HFFc6 (cell line): ENCODE data around the gene LMF1. TPM values are rescaled to one million over a fixed set of nuclear protein-coding genes. Genes with fewer than 3 reads are reported as not detected.

Experiments
- DNase-seq: peaks from one replicate; pipeline ENCODE4 v3.0.0-alpha.2; 2018
- H3K27ac Mint-ChIP-seq: 2 replicates; pipeline ENCODE4 v1.8.0; 2020; ENCODE audit warnings: mild to moderate bottlenecking, mixed read lengths
- H3K27me3 Mint-ChIP-seq: 2 replicates; pipeline ENCODE4 v1.8.0; 2021; ENCODE audit warnings: mild to moderate bottlenecking, moderate library complexity, mixed read lengths; ENCODE audit not compliant: insufficient read depth
- H3K36me3 Mint-ChIP-seq: 2 replicates; pipeline ENCODE4 v1.8.0; 2021; ENCODE audit warnings: low read depth, mixed read lengths
- H3K4me1 Mint-ChIP-seq: 2 replicates; pipeline ENCODE4 v1.8.0; 2020; ENCODE audit warnings: low read depth, mixed read lengths
- H3K4me3 Mint-ChIP-seq: 2 replicates; pipeline ENCODE4 v1.8.0; 2020; ENCODE audit warnings: mild to moderate bottlenecking, moderate library complexity, mixed read lengths
- H3K9me3 Mint-ChIP-seq: 2 replicates; pipeline ENCODE4 v1.8.0; 2020; ENCODE audit warnings: mild to moderate bottlenecking, mixed read lengths
- CTCF ChIP-seq: fragments of 200-600 bp; sonication (generic); IDR thresholded peaks from 2 replicates; pipeline ENCODE4 v1.5.0; 2021; ENCODE audit warnings: antibody characterized with exemption, mild to moderate bottlenecking
- total RNA-seq, 6 experiments: library from RNA; stranded (reverse); fragmentation: NEBNext Ultra II Directional; extraction: Animal tissue kit (Norgen Biotek cat#: 25700); gene quantifications; 2 replicates in 1 of 6; 3 replicates in 5 of 6; pipeline ENCODE4 v1.2.3, GENCODE V29; 2021

The LMF1 gene
- total RNA-seq, 6 experiments from 2014 or later, result 10.9 to 19.3 (median 14.2) TPM

- no peak for TF ChIP-seq CTCF
- Mint-ChIP-seq H3K4me1 (peaks cover 15% of the 10 kb centered on the region), H3K27ac (no peak overlapping the region), H3K27me3 (peaks cover 10% of the 10 kb centered on the region), H3K4me3 (no peak overlapping the region), H3K36me3 (0 out of 2 replicates have a peak, but pooled peaks cover 4% of the 10 kb centered on the region), H3K9me3 (peaks cover 10% of the 10 kb centered on the region; the same call in 1 of the 2 replicates)
- no peak for DNase-seq
These were observed 151.3 kb downstream of the LMF1 start for GRCh38 chr16:819336-820043.

GRCh38 chr16:818592-818991 is 152.2 kb downstream of the LMF1 start:
- no peak for TF ChIP-seq CTCF
- Mint-ChIP-seq H3K9me3 (0 out of 2 replicates have a peak, but pooled peaks cover 4% of the 10 kb centered on the region), H3K4me1 (peaks cover 22% of the 10 kb centered on the region), H3K36me3 (no peaks in the 10 kb centered on the region), H3K27me3 (peaks cover 6% of the 10 kb centered on the region; the same call in 1 of the 2 replicates), H3K27ac (no peak overlapping the region), H3K4me3 (no peak overlapping the region)
- DNase-seq, result no peak

- H3K9me3 Mint-ChIP-seq, result no peaks in the 10 kb centered on the region
- no peak overlapping the region for H3K27ac Mint-ChIP-seq
- H3K4me1 Mint-ChIP-seq, result peaks cover 22% of the 10 kb centered on the region
- H3K27me3 Mint-ChIP-seq, result peaks cover 4% of the 10 kb centered on the region; the same call in 1 of the 2 replicates
- no peak overlapping the region for H3K4me3 Mint-ChIP-seq
- H3K36me3 Mint-ChIP-seq, result no peaks in the 10 kb centered on the region
- DNase-seq, result no peak
- TF ChIP-seq CTCF, result no peak
These were observed 152.7 kb downstream of the LMF1 start for GRCh38 chr16:818132-818531.

- Mint-ChIP-seq H3K27me3 (peaks cover 3% of the 10 kb centered on the region; the same call in 1 of the 2 replicates), H3K4me3 (no peak overlapping the region), H3K4me1 (peaks cover 22% of the 10 kb centered on the region), H3K27ac (no peak overlapping the region), H3K9me3 (no peaks in the 10 kb centered on the region), H3K36me3 (no peaks in the 10 kb centered on the region)
- no peak for TF ChIP-seq CTCF
- no peak for DNase-seq
These were observed 153.5 kb downstream of the LMF1 start for GRCh38 chr16:817001-817906.

- no peak for DNase-seq
- H3K4me1 Mint-ChIP-seq, result peaks cover 22% of the 10 kb centered on the region
- TF ChIP-seq CTCF, result no peak
- H3K36me3 Mint-ChIP-seq, result no peaks in the 10 kb centered on the region
- no peaks in the 10 kb centered on the region for H3K9me3 Mint-ChIP-seq
- H3K4me3 Mint-ChIP-seq, result no peak overlapping the region
- no peak overlapping the region for H3K27ac Mint-ChIP-seq
- H3K27me3 Mint-ChIP-seq, result peaks cover 2% of the 10 kb centered on the region; the same call in 1 of the 2 replicates
These were observed 154.9 kb downstream of the LMF1 start for GRCh38 chr16:815861-816260.
